Skin epidermis (tissue), 12 donors: ENCODE results near the gene KANSL3.
A peak's percentile ranks its signal among the peaks of the same experiment; 100 is the strongest.

ENCODE experiments used
- H3K27ac ChIP-seq, 21 experiments: fragments of 200-600 bp; sonication (generic) in 11 of 21; one replicate each; pipeline ENCODE4 v1.5.0; 2020; ENCODE audit warnings: mild to moderate bottlenecking in 3 of 21, inconsistent platforms in 2 of 21, moderate library complexity in 2 of 21
- H3K4me3 ChIP-seq, 7 experiments: fragments of 200-600 bp; sonication (generic) in 2 of 7; one replicate each; pipeline ENCODE4 v1.5.0; 2020; ENCODE audit warnings: inconsistent platforms in 2 of 7, mild to moderate bottlenecking in 2 of 7, moderate library complexity in 1 of 7

The KANSL3 gene

DNA sequence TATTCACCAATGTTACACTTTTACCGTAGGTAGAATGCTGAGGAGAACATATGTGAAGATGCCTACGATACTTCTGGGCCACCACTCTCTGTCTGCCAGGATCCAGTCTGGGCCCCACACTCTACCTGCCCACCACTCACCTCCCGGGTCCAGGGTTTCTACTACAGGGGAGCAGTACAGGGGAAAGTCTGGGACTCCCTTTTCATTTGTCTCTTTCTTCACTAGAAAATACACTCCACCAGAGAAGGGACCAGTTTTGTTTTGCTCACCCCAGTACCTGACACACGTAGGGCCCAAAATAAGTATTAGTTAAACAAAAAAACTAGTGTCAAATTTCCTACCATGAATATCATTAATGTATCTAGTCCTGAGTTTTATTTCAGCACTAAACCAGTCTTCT lies 21.1 kb downstream of the KANSL3 start:
- no peak overlapping the region for H3K4me3 ChIP-seq
- peak overlapping the region in 14 of 21 experiments; percentile 3 to 69 (median 55) for H3K27ac ChIP-seq

DNA sequence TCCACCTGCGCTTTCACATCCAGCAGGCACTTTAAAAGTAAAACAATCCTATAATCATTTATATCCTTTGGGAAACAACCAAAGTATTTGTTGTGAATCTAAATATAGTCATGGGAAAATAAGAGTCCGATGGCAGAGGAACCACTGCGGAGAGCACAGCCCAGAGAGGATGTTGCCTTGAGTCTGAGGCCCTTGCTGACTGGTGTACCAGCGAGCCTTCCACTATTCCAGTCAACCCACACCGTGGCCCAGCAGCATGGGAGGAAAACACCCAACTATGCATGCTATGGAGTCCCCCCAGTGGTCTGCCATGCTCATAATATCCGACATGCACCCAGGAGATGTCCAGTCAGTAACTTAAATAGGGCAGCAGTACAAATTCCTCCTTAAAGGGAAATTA lies 21.6 kb downstream of the KANSL3 start:
- Histone ChIP-seq H3K27ac (peak overlapping the region in 10 of 21 experiments; percentile 30 to 67 (median 55)), H3K4me3 (no peak overlapping the region)

DNA sequence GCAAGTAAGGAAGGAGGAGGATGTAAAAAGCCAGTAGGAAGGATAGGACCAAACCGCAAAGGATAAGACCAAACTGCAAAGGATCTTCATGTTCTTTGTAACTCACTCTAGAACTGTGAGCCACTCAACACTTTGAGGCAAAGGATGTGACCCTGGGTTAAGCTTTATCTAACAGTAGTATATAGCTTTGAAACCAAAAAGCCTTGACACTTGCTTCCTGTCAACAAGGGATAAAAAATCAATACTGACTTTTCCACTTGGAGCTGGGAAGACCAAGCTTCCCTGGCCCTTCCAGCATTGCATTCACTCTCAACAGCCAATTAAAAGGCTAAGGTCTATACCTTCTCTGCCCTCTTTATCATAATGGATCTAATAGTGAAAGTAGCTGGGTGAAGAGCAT lies 22.0 kb downstream of the KANSL3 start:
- no peak overlapping the region for H3K4me3 ChIP-seq
- H3K27ac ChIP-seq, result peak overlapping the region in 3 of 21 experiments; percentile 5 to 53 (median 30)

DNA sequence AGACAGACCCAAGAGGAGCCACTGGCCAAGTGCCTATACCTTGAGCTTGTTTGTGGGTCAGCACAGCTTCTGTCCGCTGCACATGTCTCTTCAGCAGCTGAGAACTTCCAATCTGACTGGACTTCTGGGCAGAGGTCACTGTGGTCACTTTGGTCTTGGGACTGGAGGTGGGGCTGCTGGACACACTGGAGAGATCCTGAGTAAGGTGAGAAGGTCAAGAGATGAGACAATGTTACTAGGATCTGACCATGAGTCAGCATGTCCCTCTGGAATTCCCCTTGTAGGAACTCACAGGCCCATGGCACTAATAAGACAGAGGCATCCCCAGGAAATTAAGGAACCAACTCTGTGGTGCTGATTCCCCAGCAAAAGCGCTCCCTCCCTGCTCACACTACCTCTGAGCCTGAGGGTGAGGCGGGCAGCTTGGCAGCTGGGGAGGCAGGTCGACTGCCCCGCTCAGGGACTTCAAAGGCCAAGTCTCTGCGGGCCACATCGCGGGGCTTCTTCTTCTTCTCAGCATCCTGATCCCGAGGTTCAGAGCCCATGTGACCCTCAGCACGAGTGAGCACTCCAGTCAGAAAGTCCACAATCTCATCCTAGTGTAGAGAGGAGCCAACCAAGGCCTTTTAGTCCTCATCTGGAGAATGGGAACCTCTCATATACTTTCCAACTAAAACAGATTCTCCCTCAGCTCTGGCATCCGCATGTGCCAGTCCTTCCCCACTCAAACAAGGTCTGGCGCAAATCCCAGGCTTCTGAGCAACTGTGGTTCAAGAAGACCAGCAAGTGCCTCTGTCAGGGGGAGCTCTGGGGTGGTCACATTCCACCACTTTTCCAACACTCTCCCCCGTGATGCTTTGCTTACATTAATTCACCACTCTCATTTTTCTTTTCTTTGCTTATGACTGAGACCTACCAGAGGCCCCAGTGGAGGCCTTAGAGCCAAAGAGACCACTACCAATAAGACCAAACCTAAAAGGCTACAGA lies 29.4 kb downstream of the KANSL3 start:
- no peak overlapping the region for H3K4me3 ChIP-seq
- H3K27ac ChIP-seq, result no peak overlapping the region

DNA sequence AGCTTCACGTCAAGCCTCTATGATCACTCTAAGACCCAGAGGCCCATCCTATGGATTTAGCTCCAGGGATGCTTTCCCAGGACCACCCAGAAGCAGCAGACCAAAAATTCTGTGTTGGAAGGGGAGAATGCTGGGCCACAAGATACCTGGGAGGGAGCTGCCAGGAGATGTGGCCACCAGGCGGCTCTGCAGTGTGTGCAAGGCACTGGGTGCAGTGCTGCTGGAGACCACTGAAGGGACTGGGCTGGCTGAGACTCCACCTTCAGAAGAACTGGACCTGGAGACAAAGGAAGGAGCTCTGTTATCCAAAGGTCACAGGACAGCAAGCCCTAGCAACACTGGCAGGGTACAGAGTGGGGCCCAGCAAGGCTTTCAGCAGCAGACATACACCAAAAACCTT lies 34.0 kb downstream of the KANSL3 start:
- Histone ChIP-seq H3K4me3 (no peak overlapping the region), H3K27ac (no peak overlapping the region)

DNA sequence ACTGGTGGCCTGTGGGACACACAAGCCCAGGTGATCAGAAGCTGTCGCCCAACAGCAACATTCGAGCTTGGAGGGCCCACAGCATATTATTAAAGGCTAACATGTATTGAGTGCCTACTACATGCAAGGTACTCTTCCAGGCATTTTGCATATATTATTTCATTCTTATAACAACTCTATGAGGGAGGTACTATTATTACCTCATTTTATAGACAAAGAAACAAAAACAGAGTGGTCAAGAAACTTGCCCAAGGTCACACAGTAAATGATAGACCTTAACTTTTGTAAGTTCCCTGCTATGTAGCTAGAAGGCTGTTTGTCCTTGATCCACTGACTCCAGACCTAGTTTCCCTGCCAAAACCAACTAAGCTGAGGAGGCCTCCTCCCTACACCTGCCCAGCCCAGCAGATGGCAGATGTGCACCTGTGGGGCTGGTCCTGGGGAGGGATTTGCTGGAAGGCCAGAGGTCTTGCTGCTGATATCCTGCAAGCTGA lies 35.7 kb downstream of the KANSL3 start:
- Histone ChIP-seq H3K4me3 (no peak overlapping the region), H3K27ac (no peak overlapping the region)

DNA sequence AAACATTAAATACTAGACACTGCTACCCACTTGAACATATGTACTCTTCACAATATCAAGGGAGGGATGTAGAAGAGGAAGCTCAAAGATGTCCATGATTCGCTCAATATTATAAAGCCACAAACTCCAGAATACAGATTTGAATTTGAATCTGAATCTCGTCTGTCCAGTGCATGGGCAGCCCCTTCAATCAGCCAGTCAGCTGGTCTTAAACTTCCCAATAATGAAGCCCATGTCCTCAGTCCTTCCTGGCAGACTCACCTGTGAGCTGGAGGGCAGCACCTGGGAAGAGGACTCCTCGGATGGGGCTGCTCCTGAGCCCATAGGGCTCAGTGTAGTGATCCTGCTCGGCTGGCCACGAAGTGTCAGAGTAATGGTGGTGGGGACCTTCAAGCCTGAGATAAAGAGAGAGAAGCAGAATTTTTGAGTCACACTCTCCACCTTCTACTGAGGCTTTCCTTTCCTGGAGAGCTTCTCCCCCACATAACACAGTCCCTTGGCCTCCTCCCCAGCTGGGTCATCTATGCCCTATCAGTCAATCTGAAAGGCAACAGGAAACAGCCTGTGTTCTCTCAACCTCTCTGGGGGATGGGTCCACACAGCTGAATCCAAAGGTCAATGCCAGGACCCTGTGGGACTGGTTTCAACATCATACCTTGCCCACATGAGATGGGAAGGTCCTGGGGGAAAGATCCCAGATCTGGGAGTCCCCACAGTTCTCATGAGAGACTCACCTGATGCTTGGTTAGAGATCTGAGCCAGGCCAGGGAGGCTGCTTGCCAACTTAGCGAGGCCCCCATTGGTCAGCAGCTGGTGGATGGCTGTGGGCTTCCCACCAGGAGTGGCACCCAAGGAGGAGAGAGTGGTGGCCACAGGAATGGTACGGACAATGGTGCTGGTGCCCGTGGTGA lies 36.5 kb downstream of the KANSL3 start:
- Histone ChIP-seq H3K27ac (no peak overlapping the region), H3K4me3 (no peak overlapping the region)

DNA sequence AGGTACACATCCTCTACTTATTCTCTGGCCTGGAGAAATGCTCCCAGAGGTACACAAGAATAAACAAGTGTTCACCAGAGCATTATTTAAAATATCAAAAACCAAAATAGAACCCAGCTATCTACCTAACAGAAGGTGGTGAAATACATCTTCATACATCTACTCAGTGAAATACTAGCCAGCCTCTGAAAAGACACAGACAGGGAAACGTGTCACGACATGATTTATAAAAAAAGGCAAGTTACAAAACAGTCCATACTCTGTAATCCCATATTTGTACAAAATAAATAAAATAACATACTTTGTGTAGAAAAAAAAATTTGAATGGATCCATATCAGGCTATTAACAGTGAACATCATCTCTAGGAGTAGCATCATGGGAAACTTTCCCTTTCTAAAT lies 38.2 kb downstream of the KANSL3 start:
- Histone ChIP-seq H3K27ac (no peak overlapping the region), H3K4me3 (no peak overlapping the region)

DNA sequence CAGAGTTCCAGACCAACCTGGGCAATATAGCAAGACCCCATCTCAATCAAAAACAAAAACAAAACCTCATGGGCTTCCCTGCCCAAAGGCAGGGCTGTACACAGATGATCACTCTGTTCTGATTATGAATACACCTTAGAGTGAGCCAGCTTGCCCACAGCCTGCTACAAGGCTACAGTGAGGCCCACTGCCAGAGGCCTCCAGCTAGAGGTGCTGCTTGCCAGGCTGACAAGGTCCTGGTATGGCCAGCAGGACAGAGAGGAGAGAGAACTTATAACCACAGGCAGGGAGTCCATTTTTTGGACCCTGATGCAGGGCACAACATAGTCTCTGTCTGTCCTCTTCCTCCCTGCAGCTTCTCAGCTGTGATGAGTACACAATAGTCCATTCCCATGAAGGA lies 41.5 kb downstream of the KANSL3 start:
- no peak overlapping the region for H3K4me3 ChIP-seq
- no peak overlapping the region for H3K27ac ChIP-seq

DNA sequence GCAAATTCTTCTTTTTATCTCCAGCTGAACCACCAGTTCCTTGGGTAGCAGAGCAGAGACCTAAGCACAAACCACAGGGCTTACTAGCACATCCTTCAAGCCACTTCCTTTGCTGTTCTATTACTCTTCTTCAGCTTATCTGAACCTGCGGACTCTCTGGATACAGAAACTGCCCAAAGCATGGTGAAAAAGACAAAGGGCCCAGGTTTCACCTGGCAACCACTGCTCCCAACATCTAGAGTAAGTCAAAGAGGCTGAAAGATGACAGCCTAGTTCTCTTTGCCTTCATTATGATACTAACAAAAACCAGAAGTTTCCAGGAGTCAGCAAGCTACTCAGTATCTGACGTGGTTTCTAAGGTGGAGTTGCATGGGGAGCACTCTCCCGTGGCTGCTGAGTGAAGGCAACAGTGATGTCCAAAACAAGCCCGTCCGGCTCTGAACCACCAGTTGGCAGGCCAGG lies 43.4 kb downstream of the KANSL3 start:
- H3K4me3 ChIP-seq, result no peak overlapping the region
- H3K27ac ChIP-seq, result peak overlapping the region in 9 of 21 experiments; percentile 8 to 83 (median 60)

DNA sequence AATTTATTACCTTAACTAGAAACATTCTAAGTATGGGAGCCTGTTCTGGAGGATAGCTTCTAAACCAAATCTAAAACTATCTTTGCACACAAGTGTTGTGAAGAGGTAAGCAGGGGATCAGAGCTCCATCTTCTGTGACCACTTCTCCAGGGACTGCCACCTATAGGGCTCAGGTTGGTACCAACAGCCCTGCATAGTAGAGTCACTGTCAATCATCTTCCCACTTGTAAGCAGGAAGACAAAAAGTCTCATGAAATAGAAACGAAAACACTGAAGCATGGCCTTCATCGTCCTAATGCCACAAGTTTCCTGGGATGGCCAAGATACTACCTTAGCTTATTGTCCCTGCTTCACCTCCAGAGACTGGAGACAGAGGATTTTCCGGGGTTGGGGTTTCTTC lies 43.8 kb downstream of the KANSL3 start:
- Histone ChIP-seq H3K27ac (peak overlapping the region in 9 of 21 experiments; percentile 26 to 82 (median 60)), H3K4me3 (no peak overlapping the region)

DNA sequence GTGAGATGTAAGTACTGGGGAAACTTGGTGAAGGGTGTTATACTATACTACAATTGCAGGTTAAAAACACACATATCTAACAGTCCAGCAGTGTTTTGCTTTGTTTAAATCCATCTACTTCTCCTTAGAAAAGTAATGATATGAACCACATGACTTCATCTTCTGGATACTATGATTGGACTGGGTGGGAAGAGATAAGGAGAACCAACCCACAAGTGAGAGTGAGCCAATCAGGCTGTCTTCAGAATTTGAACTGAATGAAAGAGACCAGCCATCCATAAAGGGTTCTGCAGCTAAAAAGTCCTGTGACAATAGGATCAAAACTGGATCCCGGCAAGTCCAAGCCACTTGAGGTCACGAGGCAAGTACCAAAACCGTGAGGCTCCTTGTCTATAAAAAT lies 46.6 kb downstream of the KANSL3 start:
- H3K27ac ChIP-seq, result no peak overlapping the region

DNA sequence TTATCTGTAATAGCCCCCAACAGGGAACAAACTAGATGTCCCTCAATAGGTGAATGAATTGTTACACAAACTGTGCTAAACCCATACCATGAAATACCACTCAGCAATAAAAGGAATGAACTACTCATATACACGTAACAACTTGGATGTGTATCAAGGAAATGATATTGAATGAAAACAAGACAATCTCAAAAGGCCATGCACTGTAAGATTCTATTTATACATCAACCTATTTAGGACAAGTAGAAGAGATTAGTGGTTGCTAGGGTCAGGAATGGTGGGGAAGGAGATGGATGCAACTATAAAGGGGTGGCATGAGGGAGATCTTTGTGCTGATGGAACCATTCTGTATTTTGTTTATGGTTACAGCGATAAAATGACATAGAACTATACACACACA lies 47.1 kb downstream of the KANSL3 start:
- Histone ChIP-seq H3K27ac (no peak overlapping the region), H3K4me3 (no peak overlapping the region)

More for the DNA sequence above, 46.6 kb downstream of the KANSL3 start:
- H3K4me3 ChIP-seq, result no peak overlapping the region

DNA sequence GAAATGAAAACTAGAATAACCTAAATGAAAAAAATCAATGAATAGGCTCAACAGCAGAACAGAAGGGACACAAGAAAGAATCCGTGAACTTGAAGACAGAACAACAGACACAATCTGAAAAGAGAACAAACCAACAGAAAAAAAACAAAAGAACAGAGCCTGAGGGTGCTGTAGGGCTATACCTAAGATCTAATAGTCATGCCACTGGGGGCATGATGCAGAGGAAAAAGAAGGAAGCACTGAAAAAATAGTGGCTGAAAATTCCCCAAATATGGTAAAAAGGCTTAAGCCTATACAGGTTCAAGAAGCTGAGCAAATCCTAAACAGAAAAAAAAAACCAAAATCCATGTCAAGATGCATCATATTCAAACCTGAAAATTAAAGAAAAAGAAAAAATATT lies 50.3 kb downstream of the KANSL3 start:
- H3K4me3 ChIP-seq, result no peak overlapping the region
- H3K27ac ChIP-seq, result no peak overlapping the region

DNA sequence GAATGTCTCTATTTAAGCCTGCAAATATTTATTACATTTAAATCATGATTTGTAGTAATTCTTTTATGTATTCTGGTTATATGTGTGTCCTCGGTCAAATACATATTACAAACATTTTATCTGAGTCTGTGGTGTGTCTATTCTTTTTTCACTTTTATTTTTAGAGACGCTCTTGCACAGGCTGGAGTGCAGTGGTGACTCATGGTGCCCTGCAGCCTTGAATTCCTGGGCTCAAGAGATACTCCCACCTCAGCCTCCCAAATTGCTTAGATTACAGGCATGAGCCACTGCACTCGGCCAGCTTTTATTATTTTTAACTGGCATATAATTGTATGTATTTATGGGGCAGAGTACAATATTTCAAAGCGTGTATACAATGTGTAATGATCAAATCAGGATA lies 54.1 kb downstream of the KANSL3 start:
- H3K4me3 ChIP-seq, result no peak overlapping the region
- no peak overlapping the region for H3K27ac ChIP-seq

DNA sequence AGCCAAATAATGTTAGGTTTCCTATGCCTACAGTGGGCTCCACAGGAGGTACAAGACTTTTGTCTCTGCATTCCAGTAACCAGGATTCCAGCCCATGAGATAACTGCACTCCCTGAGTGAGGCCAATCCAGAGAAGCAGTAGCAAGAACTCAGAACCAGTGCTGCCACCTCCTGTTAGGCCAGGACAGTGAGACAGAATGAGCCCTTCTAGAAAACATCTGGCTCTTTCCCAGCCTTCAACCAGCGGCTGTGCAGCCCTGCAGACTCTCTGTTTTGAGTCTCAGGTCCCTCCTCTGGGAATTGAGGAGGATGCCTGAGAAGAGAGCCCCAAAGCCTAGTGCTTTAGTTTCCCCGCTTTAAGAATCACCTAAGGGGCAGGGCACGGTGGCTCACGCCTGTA lies 57.3 kb downstream of the KANSL3 start:
- H3K4me3 ChIP-seq, result no peak overlapping the region

DNA sequence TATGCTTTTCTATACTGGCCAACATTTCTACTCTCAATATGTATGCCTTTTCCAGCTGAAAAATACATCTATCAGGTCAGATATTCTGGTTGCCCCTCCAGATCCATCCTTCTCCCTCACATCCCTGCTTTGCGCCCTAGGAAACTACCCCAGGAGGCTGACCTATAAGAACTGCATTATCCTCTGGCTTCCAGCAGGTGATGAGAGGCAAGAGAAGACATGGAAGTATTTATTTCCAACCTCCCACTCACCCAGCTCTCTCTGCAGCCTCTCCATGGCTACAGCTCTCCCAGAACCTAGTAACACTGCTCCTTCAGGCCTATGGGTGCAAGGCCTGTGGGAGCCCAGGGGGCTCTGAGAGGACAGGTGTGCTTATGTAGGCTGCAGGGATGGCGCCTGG lies 58.7 kb downstream of the KANSL3 start:
- H3K4me3 ChIP-seq, result no peak overlapping the region
- no peak overlapping the region for H3K27ac ChIP-seq

More for the DNA sequence above, 57.3 kb downstream of the KANSL3 start:
- no peak overlapping the region for H3K27ac ChIP-seq

DNA sequence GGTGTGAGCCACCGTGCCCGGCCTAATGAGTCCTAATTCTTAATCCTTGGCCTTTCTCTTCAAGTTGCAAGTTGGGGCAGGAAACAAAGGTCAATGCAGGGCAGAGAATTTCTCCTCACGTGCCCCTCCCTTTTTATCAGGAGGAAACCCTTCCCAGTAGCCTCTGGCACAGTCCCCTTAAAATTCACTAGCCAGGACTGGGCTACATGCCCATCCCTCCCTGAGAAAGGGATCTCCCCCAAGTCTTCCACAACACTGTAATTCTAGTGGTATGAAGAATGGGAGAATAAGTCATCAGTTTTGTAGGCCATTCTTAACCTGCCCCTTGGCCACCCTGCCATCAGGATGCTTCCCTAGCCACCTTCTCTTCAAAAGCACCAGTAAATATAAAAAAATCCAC lies 59.4 kb downstream of the KANSL3 start:
- H3K4me3 ChIP-seq, result no peak overlapping the region
- no peak overlapping the region for H3K27ac ChIP-seq

DNA sequence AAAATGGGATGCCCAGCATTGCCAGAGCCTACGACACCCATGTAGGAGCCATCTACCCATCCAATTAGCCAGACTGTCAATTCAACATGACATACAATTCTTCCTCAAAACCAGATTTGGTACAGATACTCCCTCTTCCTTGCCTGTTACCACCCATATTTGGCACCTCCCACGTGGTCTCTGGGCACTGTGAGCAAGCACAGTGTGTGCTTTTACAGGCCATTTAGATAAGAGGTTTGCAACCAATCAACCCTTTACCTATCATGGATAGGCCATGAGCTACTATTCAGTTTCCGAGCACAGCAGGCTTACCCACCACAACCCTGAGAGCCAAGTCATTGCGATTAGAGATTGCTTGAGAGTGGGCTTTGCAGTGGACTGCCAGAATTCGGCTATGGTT lies 60.6 kb downstream of the KANSL3 start:
- H3K4me3 ChIP-seq, result no peak overlapping the region
- H3K27ac ChIP-seq, result no peak overlapping the region

DNA sequence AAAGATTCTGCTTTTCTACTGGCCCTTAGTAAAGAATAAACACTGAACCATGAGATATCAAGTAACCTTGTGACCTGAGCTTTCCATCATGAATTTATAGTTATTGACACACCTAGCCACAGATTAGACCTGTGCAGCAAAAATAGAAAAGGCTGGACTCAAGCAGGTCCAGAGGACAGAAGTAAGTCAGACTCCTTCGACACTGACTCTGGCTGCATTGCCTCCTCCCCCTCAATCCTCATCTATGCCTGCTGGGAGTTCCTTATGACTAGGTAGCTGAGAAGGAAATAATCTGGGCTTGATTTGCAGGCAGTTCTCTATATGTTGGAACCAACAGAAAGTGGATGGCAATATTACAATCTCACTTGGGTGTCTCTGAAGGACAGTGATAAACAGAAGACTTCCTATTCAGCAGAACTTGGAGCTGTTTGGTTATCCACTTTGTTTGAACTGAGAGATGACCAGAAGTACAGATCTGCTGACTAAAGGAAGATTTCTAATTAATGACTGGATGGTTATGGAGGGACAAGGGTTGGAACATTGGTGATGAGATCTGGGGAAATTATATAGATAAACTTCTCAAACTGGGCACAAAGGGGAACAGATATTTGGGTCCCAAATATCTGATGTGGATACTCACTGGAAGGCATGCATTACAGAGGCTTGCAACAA lies 62.2 kb downstream of the KANSL3 start:
- Histone ChIP-seq H3K4me3 (no peak overlapping the region), H3K27ac (no peak overlapping the region)
